Sigmoid colon (tissue), 7 donors: ENCODE measurements around the gene ARHGAP42. TPM values are rescaled to one million over a fixed set of nuclear protein-coding genes. Genes with fewer than 3 reads are reported as not detected.

Experiments used
- DNase-seq: peaks from one replicate; pipeline ENCODE4 v3.0.0-alpha.2; 2019
- H3K27ac ChIP-seq, 4 donors: fragments of 200-600 bp; sonication (generic); one replicate each; pipeline ENCODE4 v1.5.1; 2016 to 2019; ENCODE audit warnings: mild to moderate bottlenecking in 1 of 4
- H3K27me3 ChIP-seq, 3 donors: fragments of 200-600 bp; sonication (generic); one replicate each; pipeline ENCODE4 v1.5.1; 2019; ENCODE audit warnings: mild to moderate bottlenecking in 1 of 3
- H3K36me3 ChIP-seq, 4 donors: fragments of 200-600 bp; sonication (generic); one replicate each; pipeline ENCODE4 v1.5.1; 2016 to 2019
- H3K4me1 ChIP-seq, 4 donors: fragments of 200-600 bp; sonication (generic); one replicate each; pipeline ENCODE4 v1.5.1; 2017 to 2019
- H3K4me3 ChIP-seq, 4 donors: fragments of 200-600 bp; sonication (generic); one replicate each; pipeline ENCODE4 v1.5.1; 2017 to 2019; ENCODE audit warnings: mild to moderate bottlenecking in 2 of 4, moderate library complexity in 1 of 4
- H3K9me3 ChIP-seq, 4 donors: fragments of 200-600 bp in 3 of 4; sonication (generic) in 3 of 4; one replicate each; pipeline versions ENCODE4 v1.5.1 to v1.6.1; 2013 to 2019
- EP300 ChIP-seq, 4 donors: sonication (generic); formaldehyde crosslinking; IDR thresholded peaks; one replicate each; pipeline ENCODE4 v1.6.1; 2017; ENCODE audit warnings: antibody characterized with exemption in 4 of 4
- POLR2A ChIP-seq, 2 donors: fragments of 450-650 bp; IDR thresholded peaks; one replicate each; pipeline ENCODE4 v1.6.1; 2016; ENCODE audit warnings: antibody characterized with exemption in 2 of 2, mild to moderate bottlenecking in 2 of 2, moderate library complexity in 2 of 2
- POLR2AphosphoS5 ChIP-seq, 4 donors: sonication (generic); formaldehyde crosslinking; IDR thresholded peaks; one replicate each; pipeline ENCODE4 v1.6.1; 2017; ENCODE audit warnings: antibody characterized with exemption in 4 of 4
- WGBS, 2 donors: extraction: QIAGEN DNeasy Blood & Tissue Kit; methylation state at CpG; one replicate each; pipeline ENCODE4 v1.1.7; 2013; 5-methylcytosine and 5-hydroxymethylcytosine counted together
- intact Hi-C: fragments of 100-400 bp; cut with DNase I; formaldehyde crosslinking; loops from one replicate; pipeline ENCODE4 v1.15.1; 2023
- polyA plus RNA-seq, 3 donors: library from polyadenylated mRNA; stranded (reverse); fragments of 200-250 nt; gene quantifications; one replicate each; pipeline ENCODE4 v1.2.3, GENCODE V29; 2013
- small RNA-seq, 3 donors: library from RNA; depleted of rRNA; stranded (forward); fragments of <200 nt; gene quantifications; one replicate each; pipeline ENCODE3, GENCODE V24; 2016
- total RNA-seq, 4 donors: library from RNA; depleted of rRNA; stranded (reverse); fragments of >200 nt; gene quantifications; one replicate each; pipeline ENCODE4 v1.1.0, GENCODE V29; 2016
- TF ChIP-seq, protein P1 (sequence below), 4 experiments: fragments of 450-650 bp in 3 of 4; fragments of 200-600 bp in 1 of 4; IDR thresholded peaks; one replicate each; pipeline ENCODE4 v1.5.1; 2016 to 2019; ENCODE audit warnings: antibody characterized with exemption in 4 of 4, mild to moderate bottlenecking in 3 of 4, moderate library complexity in 2 of 4
- donor health status: healthy with polysubstance abuse.
- donor health status: Bipolar disorder and iron deficiency.
- donor health status: healthy.

The ARHGAP42 gene
- total and polyA plus RNA-seq, 7 donors = 4.2 to 16.9 (median 6.4) TPM

DNA sequence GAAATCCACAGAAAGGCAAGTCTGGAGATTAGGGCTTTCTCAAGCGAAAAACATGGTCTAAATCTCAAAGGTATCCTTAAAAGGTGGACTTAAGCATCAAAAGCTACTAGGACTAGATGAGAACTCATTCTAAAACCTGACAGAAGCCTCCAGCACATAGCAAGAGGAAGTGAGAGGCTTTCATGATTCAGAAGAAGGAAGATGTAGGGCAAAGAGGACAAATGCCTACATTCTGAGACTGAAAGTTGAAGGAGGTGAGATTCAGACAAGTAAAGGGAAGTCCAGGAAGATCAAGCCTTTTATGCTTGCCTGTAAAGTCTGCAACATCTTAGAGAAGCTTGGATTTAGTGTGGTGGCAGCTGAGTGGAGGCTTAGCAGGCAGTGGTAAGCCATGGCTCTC is 343.6 kb downstream of the ARHGAP42 start:
- intact Hi-C loops = no loop called here
- peaks cover 0 to 3% (median 0%) of the 10 kb centered on the region in 4 donors for H3K4me1 ChIP-seq
- 81% methylated on average over 1 of the region's 1 CpG for WGBS, 2 donors
- no peak for DNase-seq
- H3K27me3 ChIP-seq = no peaks in the 10 kb centered on the region
- TF ChIP-seq POLR2A (IDR thresholded peaks at IDR 0.05) = no peak
- no peak for TF ChIP-seq POLR2AphosphoS5 (IDR thresholded peaks at IDR 0.05)
- TF ChIP-seq, protein P1, sequence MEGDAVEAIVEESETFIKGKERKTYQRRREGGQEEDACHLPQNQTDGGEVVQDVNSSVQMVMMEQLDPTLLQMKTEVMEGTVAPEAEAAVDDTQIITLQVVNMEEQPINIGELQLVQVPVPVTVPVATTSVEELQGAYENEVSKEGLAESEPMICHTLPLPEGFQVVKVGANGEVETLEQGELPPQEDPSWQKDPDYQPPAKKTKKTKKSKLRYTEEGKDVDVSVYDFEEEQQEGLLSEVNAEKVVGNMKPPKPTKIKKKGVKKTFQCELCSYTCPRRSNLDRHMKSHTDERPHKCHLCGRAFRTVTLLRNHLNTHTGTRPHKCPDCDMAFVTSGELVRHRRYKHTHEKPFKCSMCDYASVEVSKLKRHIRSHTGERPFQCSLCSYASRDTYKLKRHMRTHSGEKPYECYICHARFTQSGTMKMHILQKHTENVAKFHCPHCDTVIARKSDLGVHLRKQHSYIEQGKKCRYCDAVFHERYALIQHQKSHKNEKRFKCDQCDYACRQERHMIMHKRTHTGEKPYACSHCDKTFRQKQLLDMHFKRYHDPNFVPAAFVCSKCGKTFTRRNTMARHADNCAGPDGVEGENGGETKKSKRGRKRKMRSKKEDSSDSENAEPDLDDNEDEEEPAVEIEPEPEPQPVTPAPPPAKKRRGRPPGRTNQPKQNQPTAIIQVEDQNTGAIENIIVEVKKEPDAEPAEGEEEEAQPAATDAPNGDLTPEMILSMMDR (IDR thresholded peaks at IDR 0.05) = no peak
- TF ChIP-seq EP300 (IDR thresholded peaks at IDR 0.05) = no peak
- H3K9me3 ChIP-seq = no peaks in the 10 kb centered on the region
- no peak overlapping the region for H3K4me3 ChIP-seq
- no peaks in the 10 kb centered on the region for H3K36me3 ChIP-seq
- H3K27ac ChIP-seq = no peak overlapping the region

DNA sequence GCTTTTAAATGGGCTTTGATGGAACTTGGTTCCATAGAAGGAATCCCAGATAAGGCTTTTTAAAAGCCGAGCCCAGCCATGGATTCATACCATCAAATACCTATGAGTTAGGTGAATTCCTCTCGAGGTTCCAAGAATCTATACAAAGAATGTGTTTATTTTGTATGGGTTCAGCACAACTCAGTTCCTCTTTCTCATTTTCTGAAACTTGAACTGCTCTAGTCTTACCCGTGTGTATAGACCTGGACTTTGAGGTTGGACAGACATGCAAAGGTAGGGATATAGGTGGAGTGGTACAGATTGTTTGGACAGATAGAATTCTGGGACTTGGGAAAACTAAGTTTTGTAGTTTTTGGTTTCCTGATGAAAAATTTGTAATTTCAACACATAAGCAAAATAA is 344.6 kb downstream of the ARHGAP42 start:
- Histone ChIP-seq H3K9me3 (no peaks in the 10 kb centered on the region), H3K27ac (no peak overlapping the region), H3K4me1 (peaks cover 0 to 3% (median 0%) of the 10 kb centered on the region in 4 donors), H3K36me3 (no peaks in the 10 kb centered on the region), H3K27me3 (no peaks in the 10 kb centered on the region), H3K4me3 (no peak overlapping the region)
- no peak for TF ChIP-seq POLR2A (IDR thresholded peaks at IDR 0.05)
- no peak for TF ChIP-seq EP300 (IDR thresholded peaks at IDR 0.05)
- TF ChIP-seq POLR2AphosphoS5 (IDR thresholded peaks at IDR 0.05) = no peak
- TF ChIP-seq, protein P1 (IDR thresholded peaks at IDR 0.05) = no peak
- intact Hi-C loops = no loop called here
- DNase-seq = no peak
- 79 to 83% methylated on average over 3 of the region's 3 CpGs for WGBS, 2 donors

DNA sequence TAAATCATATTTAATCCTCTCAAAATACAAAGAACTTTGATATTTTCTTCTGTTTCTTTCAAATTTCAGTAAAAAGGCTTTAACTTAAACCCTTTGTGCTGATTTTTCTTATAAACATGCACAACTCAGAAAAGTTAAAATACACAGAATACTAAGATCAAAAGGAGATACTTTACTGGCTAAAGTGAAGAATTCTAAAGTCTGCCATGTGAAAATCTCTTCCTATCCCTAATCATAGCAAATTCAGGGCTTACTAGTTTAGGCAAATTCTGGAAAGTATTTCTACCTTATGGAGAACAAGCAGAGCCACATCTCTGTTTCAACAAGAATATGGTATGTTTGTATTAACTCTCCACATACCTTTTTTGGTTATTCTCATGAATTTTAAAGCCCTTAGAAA is 345.9 kb downstream of the ARHGAP42 start:
- H3K9me3 ChIP-seq = no peaks in the 10 kb centered on the region
- intact Hi-C loops = no loop called here
- no peak for DNase-seq
- TF ChIP-seq, protein P1 (IDR thresholded peaks at IDR 0.05) = no peak
- TF ChIP-seq POLR2AphosphoS5 (IDR thresholded peaks at IDR 0.05) (no peak), POLR2A (IDR thresholded peaks at IDR 0.05) (no peak), EP300 (IDR thresholded peaks at IDR 0.05) (no peak)
- no peaks in the 10 kb centered on the region for H3K36me3 ChIP-seq
- H3K4me3 ChIP-seq = no peak overlapping the region
- H3K4me1 ChIP-seq = peaks cover 0 to 3% (median 0%) of the 10 kb centered on the region in 4 donors
- H3K27me3 ChIP-seq = no peaks in the 10 kb centered on the region
- no peak overlapping the region for H3K27ac ChIP-seq

DNA sequence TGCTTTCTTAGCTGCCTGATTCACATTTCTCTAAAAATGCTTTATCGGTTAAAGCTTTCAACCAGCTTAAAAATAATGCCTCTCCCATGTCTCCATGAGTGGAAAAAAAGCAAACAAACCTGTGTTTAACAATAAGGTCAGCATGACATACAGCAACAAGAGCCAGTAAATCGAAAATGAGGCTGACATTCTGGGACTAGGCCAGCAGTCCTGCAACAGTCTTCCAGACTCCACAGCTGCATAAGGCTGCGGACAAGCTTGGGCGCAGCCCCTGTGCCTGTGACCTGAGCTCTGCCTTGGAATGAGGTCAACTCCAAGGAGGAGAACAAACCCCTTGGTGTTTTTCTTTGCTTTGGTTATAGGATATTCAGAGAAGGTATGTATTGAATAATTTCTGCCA is 347.0 kb downstream of the ARHGAP42 start:
- TF ChIP-seq EP300 (IDR thresholded peaks at IDR 0.05) (no peak), POLR2AphosphoS5 (IDR thresholded peaks at IDR 0.05) (no peak), POLR2A (IDR thresholded peaks at IDR 0.05) (no peak)
- TF ChIP-seq, protein P1 (IDR thresholded peaks at IDR 0.05) = no peak
- Histone ChIP-seq H3K9me3 (no peaks in the 10 kb centered on the region), H3K4me3 (no peak overlapping the region), H3K36me3 (no peaks in the 10 kb centered on the region), H3K4me1 (peaks cover 0 to 3% (median 0%) of the 10 kb centered on the region in 4 donors), H3K27ac (no peak overlapping the region), H3K27me3 (no peaks in the 10 kb centered on the region)
- intact Hi-C loops = no loop called here
- 73 to 74% methylated on average over 4 of the region's 4 CpGs for WGBS, 2 donors
- DNase-seq = peak; percentile 70

DNA sequence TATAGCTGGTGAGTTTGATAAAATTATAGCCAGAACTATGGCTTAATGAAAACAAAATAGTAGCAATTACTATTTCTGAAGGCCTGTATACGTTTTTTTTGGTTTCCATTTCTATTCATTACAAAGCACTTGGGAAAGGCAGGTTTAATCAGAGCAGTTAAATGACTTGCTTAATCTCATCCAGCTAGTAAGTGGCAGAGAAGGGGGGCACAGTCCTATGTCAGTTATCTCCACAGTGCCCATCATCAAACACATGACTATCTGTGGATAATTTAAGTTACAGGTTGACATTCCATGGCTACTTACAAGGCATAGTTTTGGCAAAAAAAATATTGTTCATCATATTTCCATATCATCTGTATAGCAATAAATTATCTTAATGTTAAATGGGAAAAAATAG is 348.8 kb downstream of the ARHGAP42 start:
- H3K4me3 ChIP-seq = no peak overlapping the region
- no peak overlapping the region for H3K27ac ChIP-seq

More for the DNA sequence above, 348.8 kb downstream of the ARHGAP42 start:
- H3K36me3 ChIP-seq = peaks cover 0 to 4% (median 0%) of the 10 kb centered on the region in 4 donors
- H3K9me3 ChIP-seq = no peaks in the 10 kb centered on the region
- intact Hi-C loops = no loop called here
- TF ChIP-seq POLR2A (IDR thresholded peaks at IDR 0.05) (no peak), POLR2AphosphoS5 (IDR thresholded peaks at IDR 0.05) (no peak)
- DNase-seq = no peak
- H3K4me1 ChIP-seq = peaks cover 0 to 3% (median 0%) of the 10 kb centered on the region in 4 donors
- 62 to 69% methylated on average over 1 of the region's 1 CpG for WGBS, 2 donors
- no peaks in the 10 kb centered on the region for H3K27me3 ChIP-seq

Small RNA genes lying within 50 kb of the gene (small RNA-seq; reads per million reads assigned to genes)
- 0 reads per million in 3 donors for gene RN7SL222P
